Heart right ventricle (tissue), 16 donors: Measurements from ENCODE around the gene CCDC185. TPM values are rescaled to one million over a fixed set of nuclear protein-coding genes. Genes with fewer than 3 reads are reported as not detected.

ENCODE experiments used
- ATAC-seq, 8 donors: fragments of 200-7000 bp; cut with Tn5 transposase; one replicate each; pipeline ENCODE4 v1.9.1; 2020; ENCODE audit warnings: mild to moderate bottlenecking in 8 of 8, moderate library complexity in 8 of 8, moderate number of reproducible peaks in 1 of 8
- DNase-seq, 2 donors: peaks; one replicate each; pipeline ENCODE4 v3.0.0-alpha.2; 2020
- H3K27ac ChIP-seq, 10 donors: fragments of 200-600 bp; sonication (generic) in 2 of 10; one replicate each; pipeline versions ENCODE4 v1.5.0 to v1.8.0; 2020 to 2022; ENCODE audit warnings: mild to moderate bottlenecking in 3 of 10
- H3K27me3 ChIP-seq, 7 donors: fragments of 200-600 bp; one replicate each; pipeline ENCODE4 v1.8.0; 2021 to 2022; ENCODE audit warnings: mild to moderate bottlenecking in 2 of 7
- H3K36me3 ChIP-seq, 9 donors: fragments of 200-600 bp; sonication (generic) in 1 of 9; one replicate each; pipeline versions ENCODE4 v1.5.0 to v1.8.0; 2020 to 2022; ENCODE audit warnings: mild to moderate bottlenecking in 2 of 9
- H3K4me1 ChIP-seq, 9 donors: fragments of 200-600 bp; sonication (generic) in 1 of 9; one replicate each; pipeline versions ENCODE4 v1.5.0 to v1.8.0; 2020 to 2022; ENCODE audit warnings: mild to moderate bottlenecking in 4 of 9
- H3K4me3 ChIP-seq, 10 donors: fragments of 200-600 bp; sonication (generic) in 2 of 10; one replicate each; pipeline versions ENCODE4 v1.5.0 to v1.8.0; 2020 to 2022; ENCODE audit warnings: mild to moderate bottlenecking in 7 of 10, moderate library complexity in 2 of 10
- H3K9me3 ChIP-seq, 11 donors: fragments of 200-600 bp in 10 of 11; sonication (generic) in 2 of 11; one replicate each; pipeline versions ENCODE4 v1.5.0 to v1.8.0; 2013 to 2022; ENCODE audit warnings: mild to moderate bottlenecking in 2 of 11, control low read depth in 1 of 11, moderate library complexity in 1 of 11
- WGBS, 2 donors: extraction: QIAGEN DNeasy Blood & Tissue Kit; methylation state at CpG; one replicate each; pipeline ENCODE4 v1.1.7; 2013; ENCODE audit warnings: inconsistent platforms in 1 of 2; 5-methylcytosine and 5-hydroxymethylcytosine counted together
- intact Hi-C, 10 donors: fragments of 100-400 bp; cut with DNase I; formaldehyde crosslinking; loops; one replicate each; pipeline versions ENCODE4 v1.11.1 to v1.14.2; 2022
- polyA plus RNA-seq, 2 donors: library from polyadenylated mRNA; stranded (reverse); fragments of 200-250 nt; gene quantifications; one replicate each; pipeline ENCODE4 v1.2.3, GENCODE V29; 2013
- total RNA-seq, 10 donors: library from RNA; stranded (reverse); fragmentation: NEBNext Ultra II Directional in 3 of 10; extraction: Animal tissue kit (Norgen Biotek cat#: 25700) in 3 of 10; gene quantifications; one replicate each; pipeline versions ENCODE4 v1.2.1 to v1.2.4, GENCODE V29; 2021 to 2023
- TF ChIP-seq, protein P1 (sequence below), 9 donors: fragments of 200-600 bp; sonication (generic) in 2 of 9; IDR thresholded peaks; one replicate each; pipeline versions ENCODE4 v1.5.0 to v1.8.0; 2021 to 2022; ENCODE audit warnings: antibody characterized with exemption in 9 of 9, mild to moderate bottlenecking in 5 of 9, moderate library complexity in 1 of 9
- donor health status: Arrhythmogenic right ventricular cardiomyopathy.
- donor health status: ischemic (EF 13 %, LVEDD 7.1; RV severe dilation, severe dysfunction).
- donor health status: healthy with polysubstance abuse.
- donor health status: DM: no; HTN: yes; CAD: no.
- donor health status: DM: no; HTN: no; CAD: no.
- donor health status: ischemic (EF 25% LVEDD 6.9; RV normal size, moderate dysfunction).
- donor health status: ischemic (EF 25% LVEDD 5.7; RV mildly dilated, moderate dysfunction).
- donor health status: healthy.
- donor health status: DM: yes; HTN: yes; CAD: no.
- donor health status: Ischemic cardiomyopathy.
- donor health status: ischemic (EF 35%, LVEDD 5.7; RV mildly dilated, moderate dysfunction).
- donor health status: nonischemic (EF 11% LVEDD 7.7; RV severe dilation, severe dysfunction).
- donor health status: DM: yes; HTN: yes; CAD: no.
- donor health status: PGD.
- donor health status: ischemic (EF 29% LVEDD 5.4; RV normal size, mild dysfunction).
- donor health status: nonischemic (EF 23%, LVEDD 6.1; RV moderate dilation, normal function).

The CCDC185 gene
- total and polyA plus RNA-seq, 12 donors = not detected

DNA sequence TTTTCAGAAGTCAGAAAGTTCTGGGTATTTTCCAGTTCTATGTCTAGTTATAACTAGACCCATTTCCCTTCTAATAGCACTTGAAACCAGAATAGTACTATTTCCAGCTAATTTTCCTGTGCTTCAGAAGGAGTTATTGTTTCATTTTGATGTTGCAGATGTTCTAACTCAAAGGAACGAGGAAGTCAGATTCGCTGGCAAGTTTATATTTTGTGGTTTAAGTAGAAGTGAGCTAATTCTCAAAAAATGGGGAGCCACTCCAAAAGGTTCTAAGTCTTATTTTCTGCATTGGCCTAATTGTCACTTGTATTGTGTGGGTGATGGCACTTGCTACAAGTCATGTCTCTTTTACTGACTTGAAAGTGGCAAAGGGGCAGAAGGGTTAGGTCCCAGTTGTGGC is 18.1 kb downstream of the CCDC185 start:
- DNase-seq = no peak
- intact Hi-C loops = no loop called here
- Histone ChIP-seq H3K4me1 (no peaks in the 10 kb centered on the region), H3K36me3 (no peaks in the 10 kb centered on the region), H3K4me3 (no peak overlapping the region), H3K27ac (no peak overlapping the region), H3K9me3 (no peaks in the 10 kb centered on the region), H3K27me3 (no peaks in the 10 kb centered on the region)
- 51 to 55% methylated on average over 2 of the region's 2 CpGs for WGBS, 2 donors
- TF ChIP-seq, protein P1, sequence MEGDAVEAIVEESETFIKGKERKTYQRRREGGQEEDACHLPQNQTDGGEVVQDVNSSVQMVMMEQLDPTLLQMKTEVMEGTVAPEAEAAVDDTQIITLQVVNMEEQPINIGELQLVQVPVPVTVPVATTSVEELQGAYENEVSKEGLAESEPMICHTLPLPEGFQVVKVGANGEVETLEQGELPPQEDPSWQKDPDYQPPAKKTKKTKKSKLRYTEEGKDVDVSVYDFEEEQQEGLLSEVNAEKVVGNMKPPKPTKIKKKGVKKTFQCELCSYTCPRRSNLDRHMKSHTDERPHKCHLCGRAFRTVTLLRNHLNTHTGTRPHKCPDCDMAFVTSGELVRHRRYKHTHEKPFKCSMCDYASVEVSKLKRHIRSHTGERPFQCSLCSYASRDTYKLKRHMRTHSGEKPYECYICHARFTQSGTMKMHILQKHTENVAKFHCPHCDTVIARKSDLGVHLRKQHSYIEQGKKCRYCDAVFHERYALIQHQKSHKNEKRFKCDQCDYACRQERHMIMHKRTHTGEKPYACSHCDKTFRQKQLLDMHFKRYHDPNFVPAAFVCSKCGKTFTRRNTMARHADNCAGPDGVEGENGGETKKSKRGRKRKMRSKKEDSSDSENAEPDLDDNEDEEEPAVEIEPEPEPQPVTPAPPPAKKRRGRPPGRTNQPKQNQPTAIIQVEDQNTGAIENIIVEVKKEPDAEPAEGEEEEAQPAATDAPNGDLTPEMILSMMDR (IDR thresholded peaks at IDR 0.05) = no peak
- no peak for ATAC-seq

DNA sequence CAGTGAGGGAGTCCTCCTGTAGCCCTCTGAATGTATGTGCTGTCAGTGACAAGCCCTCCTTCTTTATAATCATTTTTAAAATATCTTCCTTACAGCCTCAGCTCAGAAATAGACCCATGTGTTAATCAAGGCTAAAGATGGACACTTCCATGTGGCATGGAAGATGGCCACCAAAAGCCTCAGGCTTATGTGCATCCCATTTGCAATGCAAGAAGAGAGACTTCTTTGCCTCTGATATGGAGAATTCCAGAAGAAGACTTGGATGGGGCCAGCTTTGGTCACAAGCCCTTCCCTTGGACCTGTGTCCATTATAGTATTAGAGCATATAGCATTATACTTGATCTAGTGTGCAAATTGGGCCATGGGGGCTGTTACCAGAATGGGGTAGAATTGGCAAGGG is 18.5 kb downstream of the CCDC185 start:
- H3K27ac ChIP-seq = no peak overlapping the region
- no peak for DNase-seq
- intact Hi-C loops = no loop called here
- H3K4me3 ChIP-seq = no peak overlapping the region
- H3K27me3 ChIP-seq = no peaks in the 10 kb centered on the region
- no peaks in the 10 kb centered on the region for H3K36me3 ChIP-seq
- no peaks in the 10 kb centered on the region for H3K4me1 ChIP-seq
- ATAC-seq = no peak
- no peaks in the 10 kb centered on the region for H3K9me3 ChIP-seq
- TF ChIP-seq, protein P1 (IDR thresholded peaks at IDR 0.05) = no peak

- peaks cover 0 to 3% (median under 1%) of the 10 kb centered on the region in 9 donors for H3K4me1 ChIP-seq
- H3K4me3 ChIP-seq = no peak overlapping the region
- H3K9me3 ChIP-seq = no peaks in the 10 kb centered on the region
- H3K36me3 ChIP-seq = no peaks in the 10 kb centered on the region
- intact Hi-C loops = no loop called here
- TF ChIP-seq, protein P1 (IDR thresholded peaks at IDR 0.05) = no peak
- no peak for DNase-seq
- no peak overlapping the region for H3K27ac ChIP-seq
- no peaks in the 10 kb centered on the region for H3K27me3 ChIP-seq
- 93 to 95% methylated on average over 2 of the region's 2 CpGs for WGBS, 2 donors
- ATAC-seq = no peak
Observed at GRCh38 chr1:223413216-223413615, 20.0 kb downstream of the CCDC185 start.

- Histone ChIP-seq H3K27me3 (no peaks in the 10 kb centered on the region), H3K27ac (no peak overlapping the region), H3K9me3 (no peaks in the 10 kb centered on the region), H3K36me3 (no peaks in the 10 kb centered on the region), H3K4me3 (no peak overlapping the region), H3K4me1 (peaks cover 0 to 21% (median 8%) of the 10 kb centered on the region in 9 donors)
- intact Hi-C loops = no loop called here
- ATAC-seq = no peak
- 49 to 52% methylated on average over 2 of the region's 2 CpGs for WGBS, 2 donors
- TF ChIP-seq, protein P1 (IDR thresholded peaks at IDR 0.05) = no peak
- no peak for DNase-seq
Observed at GRCh38 chr1:223417444-223417843, 24.2 kb downstream of the CCDC185 start.
